SJSA1 (cell line): ENCODE data around the gene NMRK1. TPM values are rescaled to one million over a fixed set of nuclear protein-coding genes. Genes with fewer than 3 reads are reported as not detected.

Source experiments
- DNase-seq, 2 experiments: peaks; one replicate each; pipeline ENCODE4 v3.0.0-alpha.2; 2015 to 2020; ENCODE audit warnings: low spot score in 2 of 2, low read depth in 1 of 2
- H3K27ac ChIP-seq: fragments of 250-450 bp; sonication (Bioruptor Pico); 2 replicates; pipeline ENCODE4 v1.5.1; 2020; ENCODE audit warnings: mild to moderate bottlenecking, moderate library complexity
- H3K27me3 ChIP-seq: fragments of 250-450 bp; sonication (Bioruptor Pico); replicated peaks from 2 replicates; pipeline ENCODE4 v1.5.1; 2020; ENCODE audit warnings: mild to moderate bottlenecking, moderate library complexity
- H3K36me3 ChIP-seq: fragments of 250-450 bp; sonication (Bioruptor Pico); 2 replicates; pipeline ENCODE4 v1.5.1; 2020; ENCODE audit warnings: mild to moderate bottlenecking
- H3K4me1 ChIP-seq: fragments of 250-450 bp; sonication (Bioruptor Pico); replicated peaks from 2 replicates; pipeline ENCODE4 v1.6.1; 2021; ENCODE audit warnings: mild to moderate bottlenecking
- H3K4me3 ChIP-seq: fragments of 250-450 bp; sonication (Bioruptor Pico); 2 replicates; pipeline ENCODE4 v1.5.1; 2020; ENCODE audit warnings: mild to moderate bottlenecking
- H3K9me3 ChIP-seq: fragments of 250-450 bp; sonication (Bioruptor Pico); replicated peaks from 2 replicates; pipeline ENCODE4 v1.5.1; 2020; ENCODE audit warnings: mild to moderate bottlenecking
- total RNA-seq: library from RNA; depleted of rRNA; stranded (reverse); fragments of >200 nt; shearing (Covaris generic); gene quantifications from 2 replicates; pipeline ENCODE4 v1.2.3, GENCODE V29; 2014

Gene NMRK1
- total RNA-seq, 1 experiment from 2014 or later, result 14.1 TPM

- no peaks in the 10 kb centered on the region for H3K36me3 ChIP-seq
- no peak overlapping the region for H3K4me3 ChIP-seq
- no peak for DNase-seq
- no peaks in the 10 kb centered on the region for H3K9me3 ChIP-seq
- no peak overlapping the region for H3K27ac ChIP-seq
- H3K4me1 ChIP-seq, result no peaks in the 10 kb centered on the region
- no peaks in the 10 kb centered on the region for H3K27me3 ChIP-seq
Measured at GRCh38 chr9:75064307-75065025, 23.5 kb downstream of the NMRK1 start.

- no peak overlapping the region for H3K4me3 ChIP-seq
- H3K36me3 ChIP-seq, result no peaks in the 10 kb centered on the region
- H3K9me3 ChIP-seq, result no peaks in the 10 kb centered on the region
- no peak for DNase-seq
- no peaks in the 10 kb centered on the region for H3K27me3 ChIP-seq
- no peaks in the 10 kb centered on the region for H3K4me1 ChIP-seq
- no peak overlapping the region for H3K27ac ChIP-seq
Measured at GRCh38 chr9:75063556-75064305, 24.2 kb downstream of the NMRK1 start.

GRCh38 chr9:75061169-75061568 is 26.8 kb downstream of the NMRK1 start:
- Histone ChIP-seq H3K36me3 (no peaks in the 10 kb centered on the region), H3K27ac (no peak overlapping the region), H3K9me3 (no peaks in the 10 kb centered on the region), H3K27me3 (no peaks in the 10 kb centered on the region), H3K4me3 (no peak overlapping the region), H3K4me1 (no peaks in the 10 kb centered on the region)
- DNase-seq, result no peak

GRCh38 chr9:75054368-75055001 is 33.5 kb downstream of the NMRK1 start:
- no peak for DNase-seq
- no peak overlapping the region for H3K27ac ChIP-seq
- no peaks in the 10 kb centered on the region for H3K36me3 ChIP-seq
- H3K27me3 ChIP-seq, result no peaks in the 10 kb centered on the region
- H3K4me3 ChIP-seq, result no peak overlapping the region
- no peaks in the 10 kb centered on the region for H3K4me1 ChIP-seq
- no peaks in the 10 kb centered on the region for H3K9me3 ChIP-seq

GRCh38 chr9:75053869-75054268 is 34.1 kb downstream of the NMRK1 start:
- no peaks in the 10 kb centered on the region for H3K27me3 ChIP-seq
- H3K36me3 ChIP-seq, result no peaks in the 10 kb centered on the region
- no peak overlapping the region for H3K4me3 ChIP-seq
- no peaks in the 10 kb centered on the region for H3K4me1 ChIP-seq
- no peak overlapping the region for H3K27ac ChIP-seq
- DNase-seq, result no peak
- H3K9me3 ChIP-seq, result no peaks in the 10 kb centered on the region

GRCh38 chr9:75051285-75051684 is 36.7 kb downstream of the NMRK1 start:
- no peaks in the 10 kb centered on the region for H3K4me1 ChIP-seq
- H3K27ac ChIP-seq, result no peak overlapping the region
- no peak for DNase-seq
- no peaks in the 10 kb centered on the region for H3K36me3 ChIP-seq
- no peaks in the 10 kb centered on the region for H3K27me3 ChIP-seq
- H3K9me3 ChIP-seq, result no peaks in the 10 kb centered on the region
- no peak overlapping the region for H3K4me3 ChIP-seq

- H3K9me3 ChIP-seq, result no peaks in the 10 kb centered on the region
- H3K27me3 ChIP-seq, result no peaks in the 10 kb centered on the region
- H3K4me1 ChIP-seq, result no peaks in the 10 kb centered on the region
- H3K36me3 ChIP-seq, result no peaks in the 10 kb centered on the region
- no peak overlapping the region for H3K27ac ChIP-seq
- no peak for DNase-seq
- H3K4me3 ChIP-seq, result no peak overlapping the region
Measured at GRCh38 chr9:75047506-75047905, 40.4 kb downstream of the NMRK1 start.

- no peak for DNase-seq
- no peaks in the 10 kb centered on the region for H3K4me1 ChIP-seq
- H3K27ac ChIP-seq, result no peak overlapping the region
- no peaks in the 10 kb centered on the region for H3K36me3 ChIP-seq
- H3K4me3 ChIP-seq, result no peak overlapping the region
- H3K27me3 ChIP-seq, result no peaks in the 10 kb centered on the region
- no peaks in the 10 kb centered on the region for H3K9me3 ChIP-seq
Measured at GRCh38 chr9:75046725-75047345, 41.1 kb downstream of the NMRK1 start.

- Histone ChIP-seq H3K27ac (no peak overlapping the region), H3K27me3 (no peaks in the 10 kb centered on the region), H3K9me3 (no peaks in the 10 kb centered on the region), H3K36me3 (no peaks in the 10 kb centered on the region), H3K4me1 (peaks cover 20% of the 10 kb centered on the region), H3K4me3 (no peak overlapping the region)
- no peak for DNase-seq
Measured at GRCh38 chr9:75041041-75041440, 46.9 kb downstream of the NMRK1 start.

GRCh38 chr9:75039801-75040200 is 48.2 kb downstream of the NMRK1 start:
- Histone ChIP-seq H3K4me1 (peaks cover 24% of the 10 kb centered on the region), H3K9me3 (no peaks in the 10 kb centered on the region), H3K36me3 (no peaks in the 10 kb centered on the region), H3K4me3 (no peak overlapping the region), H3K27ac (peak overlapping the region; percentile 70), H3K27me3 (no peaks in the 10 kb centered on the region)
- peak; percentile 19 to 47 for DNase-seq

GRCh38 chr9:75039009-75039408 is 48.9 kb downstream of the NMRK1 start:
- peaks cover 32% of the 10 kb centered on the region for H3K4me1 ChIP-seq
- no peak overlapping the region for H3K4me3 ChIP-seq
- no peaks in the 10 kb centered on the region for H3K9me3 ChIP-seq
- peak overlapping the region; percentile 70 for H3K27ac ChIP-seq
- peak in 1 of 2 experiments; percentile 61 for DNase-seq
- no peaks in the 10 kb centered on the region for H3K36me3 ChIP-seq
- no peaks in the 10 kb centered on the region for H3K27me3 ChIP-seq

- no peak overlapping the region for H3K4me3 ChIP-seq
- no peaks in the 10 kb centered on the region for H3K36me3 ChIP-seq
- no peaks in the 10 kb centered on the region for H3K9me3 ChIP-seq
- H3K4me1 ChIP-seq, result peaks cover 40% of the 10 kb centered on the region
- H3K27ac ChIP-seq, result no peak overlapping the region
- no peak for DNase-seq
- no peaks in the 10 kb centered on the region for H3K27me3 ChIP-seq
Measured at GRCh38 chr9:75036793-75037192, 51.2 kb downstream of the NMRK1 start.

- H3K27ac ChIP-seq, result no peak overlapping the region; the same call in 1 of the 2 replicates
- DNase-seq, result peak in 1 of 2 experiments; percentile 45
Measured at GRCh38 chr9:75033791-75034473, 54.0 kb downstream of the NMRK1 start.

More at GRCh38 chr9:75033791-75034473, 54.0 kb downstream of the NMRK1 start:
- H3K4me1 ChIP-seq, result peaks cover 28% of the 10 kb centered on the region
- no peaks in the 10 kb centered on the region for H3K27me3 ChIP-seq
- no peak overlapping the region for H3K4me3 ChIP-seq
- no peaks in the 10 kb centered on the region for H3K36me3 ChIP-seq
- H3K9me3 ChIP-seq, result no peaks in the 10 kb centered on the region
